Stimulated activated CD4-positive, alpha-beta T cell treated with anti-CD3 and anti-CD28 coated beads, Interleukin-1b, Interleukin-23, amount 100 ng/mL, for 48 hours (primary cell): Measurements from ENCODE around the gene ZNF407.

ENCODE experiments used
- DNase-seq: peaks from one replicate; pipeline ENCODE4 v3.0.0-alpha.2; 2020

The ZNF407 gene

DNA sequence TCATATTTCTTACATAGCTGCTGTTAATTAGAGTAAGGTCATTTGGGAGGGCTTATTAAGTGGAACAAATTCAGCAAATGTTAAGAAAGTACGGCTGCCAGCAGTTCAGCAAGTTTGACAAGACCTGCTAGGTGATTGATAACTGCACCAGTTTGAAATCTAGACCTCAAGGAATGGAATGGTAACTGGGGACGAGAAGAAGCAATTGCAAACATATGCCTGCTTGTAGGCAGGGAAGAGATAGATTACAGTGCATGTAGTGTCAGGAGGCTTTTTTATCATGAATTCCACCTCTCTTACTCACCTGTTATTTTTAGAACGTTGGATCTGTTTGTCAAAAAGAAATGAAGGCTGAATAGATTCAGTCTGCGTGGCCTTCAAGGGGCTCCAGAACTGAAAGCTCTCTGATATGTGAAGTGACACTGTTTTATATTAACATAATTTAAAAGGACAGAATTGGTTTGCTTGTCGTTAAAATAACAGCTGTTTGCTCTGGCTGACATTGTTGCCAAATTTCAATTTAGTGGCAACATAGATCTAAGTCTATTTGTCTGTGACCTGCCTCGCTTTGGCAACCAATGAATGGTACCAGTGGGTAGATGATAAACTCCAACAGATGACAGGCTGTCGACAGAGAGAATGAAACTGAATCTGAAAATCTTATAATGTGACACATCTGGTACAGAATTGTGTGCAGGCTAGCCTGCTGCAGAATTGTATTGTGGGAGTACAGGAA lies 199.3 kb downstream of the ZNF407 start:
- DNase-seq: peak; percentile 8

DNA sequence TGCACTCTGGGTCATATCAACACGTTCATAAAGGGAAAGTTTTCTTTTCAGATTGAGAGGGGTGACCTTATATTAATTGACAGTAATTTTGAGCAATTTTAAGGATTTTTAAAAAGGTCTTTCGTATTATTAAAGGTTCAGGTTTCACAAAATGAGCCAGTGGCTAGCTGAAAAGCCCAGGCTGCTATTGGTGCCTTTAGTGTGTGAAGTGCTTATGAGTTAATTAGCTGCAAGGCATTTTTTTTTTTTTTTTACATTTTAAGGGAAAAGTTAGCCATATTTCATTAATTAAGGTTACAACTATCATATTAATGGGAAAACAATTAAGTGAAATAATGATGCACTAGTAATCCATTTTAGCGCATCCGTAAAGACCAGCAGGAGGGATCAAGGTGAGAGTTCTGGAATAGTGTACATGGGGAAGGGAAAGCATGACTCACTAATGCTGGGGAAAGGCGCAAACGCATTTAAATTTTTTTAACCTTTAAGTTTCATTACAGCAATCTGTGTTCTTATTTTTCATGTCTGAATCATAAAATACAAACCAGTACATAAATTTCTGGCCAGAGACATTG lies 200.0 kb downstream of the ZNF407 start:
- no peak for DNase-seq

GRCh38 chr18:74799542-74799941 lies 201.9 kb downstream of the ZNF407 start:
- DNase-seq: no peak

DNA sequence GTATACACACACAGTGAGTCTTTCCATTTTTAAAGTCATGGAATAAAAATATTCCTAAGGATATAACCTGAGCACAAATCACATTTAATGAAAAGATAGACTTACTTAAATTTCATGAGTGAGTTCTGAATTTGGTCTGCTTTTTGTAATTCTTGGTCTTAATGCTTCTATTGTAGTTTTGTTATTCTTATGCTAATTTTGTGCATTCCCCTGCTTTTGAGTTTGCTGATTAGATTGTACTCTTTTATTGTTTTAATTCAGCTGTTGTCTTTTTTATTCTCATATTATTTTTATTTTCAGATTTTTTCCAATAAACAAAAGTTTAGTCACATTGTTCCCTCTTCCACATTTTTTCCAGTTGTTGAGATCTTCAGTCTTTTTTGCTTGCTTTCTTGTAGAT lies 202.4 kb downstream of the ZNF407 start:
- no peak for DNase-seq

DNA sequence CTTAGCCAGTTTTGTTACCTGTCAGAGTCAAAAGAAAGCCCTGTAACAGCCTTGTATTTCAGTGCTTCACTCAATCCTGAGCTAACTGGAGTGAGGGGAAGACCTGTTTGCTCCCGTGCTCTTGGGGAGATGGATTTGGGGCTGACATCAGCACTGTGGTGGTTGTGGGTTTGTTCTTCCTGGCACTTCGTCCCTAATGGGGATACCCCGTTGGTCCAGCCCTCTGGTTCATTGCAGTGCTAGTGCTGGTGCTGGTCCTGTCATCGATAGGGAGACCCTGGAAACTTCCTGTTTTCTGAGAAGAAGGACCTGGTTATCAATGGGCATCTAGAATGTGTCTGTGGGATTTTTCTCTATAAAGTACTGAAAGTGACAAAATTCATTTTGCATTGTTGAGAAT lies 205.4 kb downstream of the ZNF407 start:
- DNase-seq: no peak

- no peak for DNase-seq
Observed at GRCh38 chr18:74803769-74804168, 206.1 kb downstream of the ZNF407 start.

- no peak for DNase-seq
Observed at GRCh38 chr18:74804677-74805076, 207.0 kb downstream of the ZNF407 start.

- DNase-seq: no peak
Observed at GRCh38 chr18:74806073-74806472, 208.4 kb downstream of the ZNF407 start.

DNA sequence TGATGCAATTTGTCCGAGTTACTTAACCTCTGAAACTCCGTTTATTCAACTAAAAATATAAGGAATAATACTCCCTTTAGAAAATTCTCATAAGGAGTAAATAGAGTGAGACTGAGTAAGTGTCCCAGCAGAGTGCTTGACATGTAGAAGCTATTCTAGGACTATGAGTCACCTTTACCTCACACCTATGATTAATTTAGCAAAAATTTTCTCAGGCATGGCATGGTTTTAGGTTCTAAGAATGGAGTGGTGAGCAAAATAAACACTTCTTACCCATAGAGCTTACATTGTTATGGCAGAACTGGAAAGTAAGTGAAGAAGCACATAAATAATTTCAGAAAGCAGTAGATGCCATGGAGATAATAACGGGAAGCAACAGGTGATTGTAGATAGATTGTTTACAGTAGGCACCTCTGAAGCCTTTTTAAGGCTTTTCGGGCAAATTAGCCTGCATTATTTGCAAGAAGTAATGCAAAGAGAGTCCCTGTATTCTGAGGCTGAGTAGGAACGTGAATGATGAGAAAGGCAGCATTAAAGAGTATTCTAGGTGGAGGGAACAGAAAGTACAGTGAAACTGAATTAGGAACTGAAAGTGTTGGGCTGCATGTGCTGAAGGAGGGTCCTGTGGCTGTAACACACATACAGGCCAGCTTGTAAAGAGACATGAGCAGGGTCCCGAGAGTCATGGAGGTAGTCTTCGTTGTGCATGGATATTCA lies 209.2 kb downstream of the ZNF407 start:
- no peak for DNase-seq

DNA sequence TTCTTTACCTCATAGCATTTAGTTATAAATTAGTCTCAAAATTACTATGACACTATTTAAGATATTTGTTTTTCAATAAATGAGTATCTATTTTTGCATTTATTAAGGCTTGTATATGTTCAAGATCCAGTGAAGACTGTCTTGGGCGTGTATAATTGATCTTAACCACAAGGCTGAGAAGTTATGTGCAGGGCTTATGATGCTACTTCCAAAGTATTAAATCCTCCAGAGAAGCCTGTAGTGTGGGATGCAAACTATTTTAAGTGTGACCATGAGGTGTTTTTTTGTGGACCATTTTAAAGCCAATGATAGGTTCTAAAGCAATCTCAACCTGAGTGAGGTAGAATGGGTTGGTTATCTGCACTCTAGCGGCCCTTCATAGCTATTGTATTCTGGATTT lies 219.9 kb downstream of the ZNF407 start:
- no peak for DNase-seq

- DNase-seq: no peak
Observed at GRCh38 chr18:74818516-74819175, 221.0 kb downstream of the ZNF407 start.

- no peak for DNase-seq
Observed at GRCh38 chr18:74819433-74820059, 221.9 kb downstream of the ZNF407 start.

DNA sequence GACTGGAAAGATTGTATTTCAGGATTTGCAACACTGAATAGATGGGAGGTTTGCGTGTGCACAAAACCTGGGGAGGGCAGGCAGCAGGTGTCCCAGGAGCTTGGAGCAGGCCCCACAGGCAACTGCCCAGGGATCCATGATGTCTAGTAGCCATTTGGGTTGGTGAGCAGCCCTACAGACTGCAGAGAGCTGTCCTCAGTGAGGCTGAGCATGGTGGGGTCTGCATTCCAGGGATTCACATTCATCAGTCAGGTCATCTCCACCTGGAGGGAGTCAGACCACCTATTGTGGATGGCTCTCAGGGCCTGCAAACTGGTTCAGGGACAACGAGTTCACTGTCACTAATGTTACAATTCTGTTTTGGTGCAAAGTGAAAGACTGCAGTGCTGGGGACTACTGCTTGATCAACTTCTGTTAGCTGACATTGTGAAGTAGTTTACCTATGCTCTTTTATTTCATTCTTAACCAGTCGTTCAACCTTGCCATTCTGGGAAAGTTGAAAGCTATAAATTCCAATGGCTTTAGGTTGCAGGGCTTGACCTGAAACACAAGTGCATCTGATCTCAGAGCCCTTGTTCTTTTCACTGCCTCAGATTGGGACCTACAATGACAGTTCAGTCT lies 222.6 kb downstream of the ZNF407 start:
- DNase-seq: no peak

GRCh38 chr18:74825460-74825859 lies 227.8 kb downstream of the ZNF407 start:
- DNase-seq: no peak

GRCh38 chr18:74826572-74826971 lies 228.9 kb downstream of the ZNF407 start:
- DNase-seq: no peak

DNA sequence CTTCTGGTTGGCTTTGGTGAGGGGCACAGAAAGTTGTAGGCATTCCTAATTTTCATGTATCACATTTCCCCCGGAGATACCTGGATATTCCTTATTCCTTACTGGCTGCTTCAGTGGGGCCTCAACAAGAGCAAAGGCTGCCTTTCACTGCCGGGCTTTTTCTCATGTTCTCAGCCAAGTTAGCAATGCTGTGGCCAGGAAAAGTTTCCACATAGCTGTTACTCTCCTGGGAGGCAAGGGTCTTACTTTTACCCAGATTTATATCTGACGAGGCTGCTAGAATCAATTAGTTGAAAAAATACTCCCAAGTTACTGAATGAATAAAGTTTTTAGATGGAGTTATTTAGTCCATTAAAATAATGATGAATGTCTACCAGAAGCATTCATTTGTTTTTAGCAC lies 230.5 kb downstream of the ZNF407 start:
- DNase-seq: no peak

- DNase-seq: no peak
Observed at GRCh38 chr18:74831571-74832250, 234.0 kb downstream of the ZNF407 start.

DNA sequence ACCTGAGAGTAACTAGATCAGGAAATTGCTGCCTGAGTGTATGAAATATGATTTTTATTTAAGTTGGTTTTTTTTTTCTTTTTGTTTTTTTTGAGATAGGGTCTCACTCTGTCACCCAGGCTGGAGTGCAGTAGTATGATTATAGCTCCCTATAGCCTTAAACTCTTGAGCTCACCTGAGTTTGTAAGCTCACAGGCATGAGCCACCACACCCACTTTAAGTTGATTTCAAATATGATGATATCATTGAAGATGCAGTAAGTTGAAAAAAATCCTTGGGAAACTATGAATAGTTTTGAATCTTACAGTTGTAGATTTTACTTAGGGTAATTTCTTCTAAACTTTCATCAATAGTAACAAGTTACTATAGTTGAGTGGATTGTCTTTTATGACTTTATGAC lies 234.7 kb downstream of the ZNF407 start:
- no peak for DNase-seq

GRCh38 chr18:74832999-74833398 lies 235.3 kb downstream of the ZNF407 start:
- DNase-seq: no peak

- no peak for DNase-seq
Observed at GRCh38 chr18:74834424-74835309, 237.0 kb downstream of the ZNF407 start.
